ENCODE measurements around the gene ARHGEF12.

Gene ARHGEF12

DNA sequence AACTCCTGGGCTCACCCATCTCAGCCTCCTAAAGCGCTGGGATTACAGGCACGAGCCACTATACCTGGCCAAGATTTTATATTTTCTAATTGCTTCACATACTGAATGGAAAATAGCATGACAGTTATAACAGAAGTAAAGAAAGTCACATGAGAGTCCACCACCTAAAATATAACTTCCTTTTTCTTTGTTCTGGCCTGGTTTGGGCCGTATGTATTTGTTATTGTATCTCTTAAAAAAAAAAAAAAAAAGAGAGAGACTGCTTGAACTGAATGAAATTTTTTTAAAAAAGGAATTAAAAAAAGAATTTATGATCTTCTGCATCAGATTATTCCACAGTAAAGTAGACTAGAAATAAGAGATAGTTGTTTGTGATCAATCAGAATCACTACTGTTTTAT is 89.3 kb downstream of the ARHGEF12 start:
- no peak overlapping the region for H3K4me3 ChIP-seq (ENCODE audit: low read length)

DNA sequence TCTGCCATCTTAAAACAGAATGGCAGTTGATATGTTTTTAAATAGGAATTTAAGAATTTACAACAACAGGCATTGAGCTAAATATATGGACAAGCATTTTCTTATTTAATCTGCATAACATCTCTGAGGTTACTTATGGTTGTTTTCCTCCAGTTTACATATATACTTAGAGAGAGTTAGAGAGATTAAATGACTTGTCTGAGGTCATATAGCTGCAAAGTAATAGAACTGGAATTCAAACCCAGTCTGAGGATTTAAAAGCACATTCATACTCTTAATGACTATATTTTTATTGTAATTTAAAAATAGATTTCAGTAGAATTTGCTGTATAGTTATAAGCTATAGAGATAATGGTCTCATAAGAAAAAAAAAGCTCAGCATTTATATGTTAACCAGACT is 93.9 kb downstream of the ARHGEF12 start:
- no peak for TF ChIP-seq ZNF274 (IDR thresholded peaks at IDR 0.05; ENCODE audit: low read depth, low read length)
- H3K4me3 ChIP-seq (ENCODE audit: low read length): no peak overlapping the region

More for the DNA sequence above, 89.3 kb downstream of the ARHGEF12 start:
- no peak for TF ChIP-seq ZNF274 (IDR thresholded peaks at IDR 0.05; ENCODE audit: low read depth, low read length)

DNA sequence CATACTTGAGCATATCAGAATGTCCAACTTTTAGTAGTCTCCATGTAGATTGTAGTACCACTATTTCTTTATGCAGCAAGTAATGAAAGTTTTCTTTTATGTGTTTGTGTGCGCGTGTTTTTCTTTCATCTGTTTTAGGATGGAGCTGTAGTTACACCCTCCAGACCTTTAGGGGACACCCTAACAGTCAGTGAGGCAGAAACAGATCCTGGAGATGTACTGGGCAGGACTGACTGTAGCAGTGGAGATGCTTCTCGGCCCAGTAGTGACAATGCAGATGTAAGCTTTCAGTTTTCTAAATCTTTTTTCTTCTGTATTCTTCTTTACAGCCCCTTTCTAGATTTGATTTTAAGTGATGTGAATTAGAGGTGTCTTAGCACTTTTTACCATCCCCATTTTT is 95.4 kb downstream of the ARHGEF12 start:
- TF ChIP-seq ZNF274 (IDR thresholded peaks at IDR 0.05; ENCODE audit: low read depth, low read length): no peak
- H3K4me3 ChIP-seq (ENCODE audit: low read length): no peak overlapping the region

GRCh38 chr11:120432056-120433018 is 96.1 kb downstream of the ARHGEF12 start:
- no peak for TF ChIP-seq ZNF274 (IDR thresholded peaks at IDR 0.05; ENCODE audit: low read depth, low read length)
- H3K4me3 ChIP-seq (ENCODE audit: low read length): no peak overlapping the region

DNA sequence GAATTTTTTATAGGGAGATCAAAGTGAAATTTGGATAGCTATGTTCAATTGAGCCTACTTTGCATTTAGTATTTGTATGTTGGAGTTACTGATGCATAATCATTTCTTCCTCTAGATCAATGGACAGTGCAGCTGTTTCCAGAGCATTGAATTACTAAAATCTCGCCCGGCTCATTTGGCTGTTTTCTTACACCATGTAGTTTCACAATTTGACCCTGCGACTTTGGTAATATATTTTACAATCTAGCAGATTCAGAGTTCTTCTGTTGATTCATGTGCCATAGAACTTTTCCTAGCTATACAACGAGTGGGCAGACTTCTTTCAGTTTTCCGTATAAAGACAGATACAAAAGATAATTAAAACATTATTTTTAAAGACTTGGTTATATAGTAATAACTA is 105.4 kb downstream of the ARHGEF12 start:
- H3K4me3 ChIP-seq (ENCODE audit: low read length): no peak overlapping the region
- TF ChIP-seq ZNF274 (IDR thresholded peaks at IDR 0.05; ENCODE audit: low read depth, low read length): no peak

DNA sequence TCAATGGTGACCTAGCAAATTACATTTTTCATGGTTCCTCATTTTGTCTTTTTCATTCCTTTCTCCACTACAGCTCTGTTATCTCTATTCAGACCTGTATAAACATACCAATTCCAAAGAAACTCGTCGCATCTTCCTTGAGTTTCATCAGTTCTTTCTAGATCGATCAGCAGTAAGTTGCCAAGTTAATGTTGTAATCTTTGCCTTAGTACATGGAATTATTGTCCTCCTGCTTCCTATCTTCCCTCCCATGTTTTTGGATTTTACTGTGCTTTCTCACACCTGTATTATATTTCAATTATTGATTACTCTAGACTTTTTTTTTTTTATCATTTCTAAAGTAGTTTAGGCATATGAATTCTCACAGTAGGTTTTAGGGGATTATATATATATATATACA is 105.8 kb downstream of the ARHGEF12 start:
- TF ChIP-seq ZNF274 (IDR thresholded peaks at IDR 0.05; ENCODE audit: low read depth, low read length): no peak
- H3K4me3 ChIP-seq (ENCODE audit: low read length): no peak overlapping the region

DNA sequence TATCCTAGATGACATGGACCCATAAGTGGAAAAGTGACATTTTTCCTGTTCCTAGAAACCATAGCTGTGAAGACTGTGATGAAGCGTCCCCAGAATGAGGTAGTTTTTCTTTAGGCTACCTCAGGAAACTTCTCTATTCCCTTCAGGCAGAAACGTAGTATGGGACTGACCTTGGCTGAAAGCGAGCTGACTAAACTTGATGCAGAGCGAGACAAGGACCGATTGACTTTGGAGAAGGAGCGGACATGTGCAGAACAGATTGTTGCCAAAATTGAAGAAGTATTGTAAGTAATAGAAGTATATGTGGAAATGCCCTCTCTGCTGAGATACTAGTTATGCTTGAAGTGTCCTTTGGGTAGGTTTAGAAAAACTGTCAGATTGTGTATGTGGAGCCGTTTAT is 110.6 kb downstream of the ARHGEF12 start:
- TF ChIP-seq ZNF274 (IDR thresholded peaks at IDR 0.05; ENCODE audit: low read depth, low read length): no peak
- H3K4me3 ChIP-seq (ENCODE audit: low read length): no peak overlapping the region

DNA sequence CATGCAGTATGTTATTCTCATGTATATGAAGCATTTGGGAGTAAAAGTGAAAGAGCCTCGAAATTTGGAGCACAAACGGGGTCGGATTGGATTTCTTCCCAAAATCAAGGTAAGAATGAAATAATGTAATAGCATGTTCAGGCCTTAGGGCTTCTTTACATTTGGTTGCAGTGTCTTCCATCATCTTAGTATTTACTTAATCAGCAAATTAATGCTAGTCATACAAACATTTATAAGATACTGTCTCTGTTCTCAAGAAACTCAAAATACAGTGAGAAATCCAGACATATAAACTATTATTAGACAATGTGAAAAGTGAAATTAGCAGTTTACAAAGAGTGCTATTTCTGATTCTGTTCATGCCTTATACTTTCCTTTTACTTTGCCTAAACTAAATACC is 112.0 kb downstream of the ARHGEF12 start:
- no peak overlapping the region for H3K4me3 ChIP-seq (ENCODE audit: low read length)
- TF ChIP-seq ZNF274 (IDR thresholded peaks at IDR 0.05; ENCODE audit: low read depth, low read length): no peak

GRCh38 chr11:120455487-120455886 is 119.3 kb downstream of the ARHGEF12 start:
- TF ChIP-seq ZNF274 (IDR thresholded peaks at IDR 0.05; ENCODE audit: low read depth, low read length): no peak
- H3K4me3 ChIP-seq (ENCODE audit: low read length): no peak overlapping the region

DNA sequence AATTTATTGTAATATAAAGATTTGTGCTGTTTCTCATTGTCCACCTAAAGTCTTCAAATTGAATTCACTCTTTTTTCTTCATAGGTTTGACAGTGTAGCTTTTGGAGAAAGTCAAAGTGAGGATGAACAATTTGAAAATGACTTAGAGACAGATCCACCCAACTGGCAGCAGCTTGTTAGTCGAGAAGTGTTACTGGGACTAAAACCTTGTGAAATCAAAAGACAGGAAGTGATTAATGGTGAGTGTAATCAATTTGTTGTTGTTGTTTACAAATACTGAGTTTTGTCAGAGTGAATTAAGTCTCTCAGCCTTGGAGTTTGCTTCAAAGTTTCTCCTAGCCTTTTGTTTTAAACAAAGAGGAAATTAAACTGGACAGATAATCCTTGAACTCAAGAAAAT is 121.8 kb downstream of the ARHGEF12 start:
- H3K4me3 ChIP-seq (ENCODE audit: low read length): no peak overlapping the region
- TF ChIP-seq ZNF274 (IDR thresholded peaks at IDR 0.05; ENCODE audit: low read depth, low read length): no peak

DNA sequence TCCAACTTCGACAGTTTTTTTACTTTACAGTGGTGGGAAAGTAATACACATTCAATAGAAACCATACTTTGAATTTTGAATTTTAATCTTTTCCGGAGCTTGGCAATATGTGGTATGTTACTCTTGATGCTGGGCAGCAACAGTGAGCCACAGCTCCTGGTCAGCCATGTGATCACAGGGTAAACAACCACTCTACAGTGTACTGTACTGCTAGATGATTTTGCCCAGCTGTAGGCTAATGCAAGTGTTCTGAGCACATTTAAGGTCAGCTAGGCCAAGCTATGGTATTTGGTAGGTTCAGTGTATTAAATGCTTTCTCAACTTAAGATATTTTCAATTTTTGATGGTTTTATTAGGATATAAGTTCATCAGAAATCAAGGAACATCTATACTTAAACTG is 126.6 kb downstream of the ARHGEF12 start:
- TF ChIP-seq ZNF274 (IDR thresholded peaks at IDR 0.05; ENCODE audit: low read depth, low read length): no peak
- H3K4me3 ChIP-seq (ENCODE audit: low read length): no peak overlapping the region

- no peak for TF ChIP-seq ZNF274 (IDR thresholded peaks at IDR 0.05; ENCODE audit: low read depth, low read length)
- no peak overlapping the region for H3K4me3 ChIP-seq (ENCODE audit: low read length)
These were observed 129.8 kb downstream of the ARHGEF12 start for GRCh38 chr11:120465921-120466534.

DNA sequence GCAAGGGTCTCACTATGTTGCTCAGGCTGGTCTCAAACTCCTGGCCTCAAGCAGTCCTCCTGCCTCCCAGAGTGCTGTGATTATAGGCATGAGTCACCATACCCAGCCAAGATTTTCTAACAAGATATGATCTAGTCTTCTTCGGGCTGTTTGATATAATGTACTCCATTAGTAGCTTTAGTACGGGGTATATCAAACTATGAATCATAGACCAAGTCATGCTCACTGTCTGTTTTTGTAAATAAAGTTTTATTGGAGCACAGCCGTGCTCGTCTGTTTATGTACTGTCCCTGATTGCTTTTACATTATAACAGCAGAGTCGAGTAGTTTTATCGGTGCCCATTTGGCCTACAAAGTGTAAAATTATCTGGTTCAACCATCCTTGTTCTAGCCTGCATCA is 131.4 kb downstream of the ARHGEF12 start:
- TF ChIP-seq ZNF274 (IDR thresholded peaks at IDR 0.05; ENCODE audit: low read depth, low read length): no peak
- no peak overlapping the region for H3K4me3 ChIP-seq (ENCODE audit: low read length)

GRCh38 chr11:120471131-120471530 is 134.9 kb downstream of the ARHGEF12 start:
- TF ChIP-seq ZNF274 (IDR thresholded peaks at IDR 0.05; ENCODE audit: low read depth, low read length): no peak
- no peak overlapping the region for H3K4me3 ChIP-seq (ENCODE audit: low read length)

DNA sequence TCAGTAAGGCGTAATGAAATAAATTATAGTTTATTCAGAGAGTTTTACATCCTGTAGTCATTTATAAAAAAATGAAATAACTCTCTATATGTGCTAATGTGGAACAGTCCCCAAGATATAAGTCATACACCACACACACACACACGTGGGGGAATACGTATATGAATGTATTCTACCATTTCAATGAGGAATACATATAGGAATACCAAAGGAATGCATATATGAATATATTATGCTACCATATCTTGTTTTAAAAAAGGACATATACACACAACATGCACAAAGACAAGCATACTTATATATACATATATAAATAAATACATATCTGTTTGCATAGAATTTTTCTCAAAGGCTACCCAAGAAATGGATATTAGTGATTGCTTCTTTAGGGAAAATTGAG is 135.8 kb downstream of the ARHGEF12 start:
- H3K4me3 ChIP-seq (ENCODE audit: low read length): no peak overlapping the region
- TF ChIP-seq ZNF274 (IDR thresholded peaks at IDR 0.05; ENCODE audit: low read depth, low read length): no peak

Data from GM08714 (cell line).